ENCODE measurements around the gene SEL1L. TPM values are rescaled to one million over a fixed set of nuclear protein-coding genes. Genes with fewer than 3 reads are reported as not detected.
A peak's percentile ranks its signal among the peaks of the same experiment; 100 is the strongest.

Gene SEL1L
- total RNA-seq, 2 donors from 2014 or later, result 32.9 to 36.6 TPM

DNA sequence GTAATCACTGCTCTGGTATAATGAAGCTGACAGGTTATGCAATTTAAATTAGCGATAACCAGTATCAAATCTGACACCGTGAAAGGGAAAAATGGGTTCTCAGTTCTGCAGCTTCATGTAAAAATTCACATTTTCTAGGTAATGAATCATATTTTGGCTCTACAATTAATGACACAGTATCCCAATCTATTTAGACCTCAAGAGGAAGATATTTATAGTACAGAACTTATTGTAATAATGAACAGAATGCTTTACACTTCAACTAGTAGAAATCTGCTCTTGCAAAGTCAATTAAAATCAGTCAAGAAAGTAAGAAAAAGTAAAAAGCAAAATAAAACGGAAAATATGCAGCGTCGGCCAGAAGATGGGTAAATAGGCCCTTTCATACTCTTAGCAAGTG lies 24.3 kb downstream of the SEL1L start:
- Histone ChIP-seq H3K4me3 (no peak overlapping the region), H3K36me3 (peaks cover 23% of the 10 kb centered on the region), H3K4me1 (peaks cover 0 to 30% of the 10 kb centered on the region in 2 donors), H3K9me3 (no peaks in the 10 kb centered on the region), H3K27ac (peak overlapping the region in 1 of 2 donors; percentile 12), H3K27me3 (no peaks in the 10 kb centered on the region)
- DNase-seq (ENCODE audit: low spot score), result no peak
- TF ChIP-seq, protein P1, sequence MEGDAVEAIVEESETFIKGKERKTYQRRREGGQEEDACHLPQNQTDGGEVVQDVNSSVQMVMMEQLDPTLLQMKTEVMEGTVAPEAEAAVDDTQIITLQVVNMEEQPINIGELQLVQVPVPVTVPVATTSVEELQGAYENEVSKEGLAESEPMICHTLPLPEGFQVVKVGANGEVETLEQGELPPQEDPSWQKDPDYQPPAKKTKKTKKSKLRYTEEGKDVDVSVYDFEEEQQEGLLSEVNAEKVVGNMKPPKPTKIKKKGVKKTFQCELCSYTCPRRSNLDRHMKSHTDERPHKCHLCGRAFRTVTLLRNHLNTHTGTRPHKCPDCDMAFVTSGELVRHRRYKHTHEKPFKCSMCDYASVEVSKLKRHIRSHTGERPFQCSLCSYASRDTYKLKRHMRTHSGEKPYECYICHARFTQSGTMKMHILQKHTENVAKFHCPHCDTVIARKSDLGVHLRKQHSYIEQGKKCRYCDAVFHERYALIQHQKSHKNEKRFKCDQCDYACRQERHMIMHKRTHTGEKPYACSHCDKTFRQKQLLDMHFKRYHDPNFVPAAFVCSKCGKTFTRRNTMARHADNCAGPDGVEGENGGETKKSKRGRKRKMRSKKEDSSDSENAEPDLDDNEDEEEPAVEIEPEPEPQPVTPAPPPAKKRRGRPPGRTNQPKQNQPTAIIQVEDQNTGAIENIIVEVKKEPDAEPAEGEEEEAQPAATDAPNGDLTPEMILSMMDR (IDR thresholded peaks at IDR 0.05), result no peak

DNA sequence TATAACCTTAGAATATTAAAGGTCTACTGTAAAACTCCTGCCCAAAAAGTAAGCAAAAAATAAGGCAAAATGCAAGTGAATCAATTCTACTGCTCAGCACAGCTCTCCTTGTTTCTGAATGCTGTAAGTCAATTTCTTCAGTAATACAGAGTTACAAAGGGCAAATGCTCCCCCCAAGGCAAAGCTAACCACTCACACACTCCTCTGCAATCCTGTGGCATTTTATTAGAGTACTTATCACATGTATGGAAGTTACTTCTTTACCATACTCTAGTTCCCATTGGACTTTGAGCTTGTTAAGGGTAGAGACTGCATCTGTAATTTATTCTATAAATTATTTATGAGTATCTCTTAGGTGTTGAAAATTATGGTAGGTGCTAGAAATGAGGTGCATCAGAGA lies 27.2 kb downstream of the SEL1L start:
- H3K27me3 ChIP-seq, result no peaks in the 10 kb centered on the region
- H3K36me3 ChIP-seq, result peaks cover 42% of the 10 kb centered on the region
- H3K4me3 ChIP-seq, result no peak overlapping the region
- TF ChIP-seq, protein P1 (IDR thresholded peaks at IDR 0.05), result no peak
- peaks cover 0 to 25% of the 10 kb centered on the region in 2 donors for H3K4me1 ChIP-seq
- no peak for DNase-seq (ENCODE audit: low spot score)
- H3K27ac ChIP-seq, result no peak overlapping the region
- no peaks in the 10 kb centered on the region for H3K9me3 ChIP-seq

DNA sequence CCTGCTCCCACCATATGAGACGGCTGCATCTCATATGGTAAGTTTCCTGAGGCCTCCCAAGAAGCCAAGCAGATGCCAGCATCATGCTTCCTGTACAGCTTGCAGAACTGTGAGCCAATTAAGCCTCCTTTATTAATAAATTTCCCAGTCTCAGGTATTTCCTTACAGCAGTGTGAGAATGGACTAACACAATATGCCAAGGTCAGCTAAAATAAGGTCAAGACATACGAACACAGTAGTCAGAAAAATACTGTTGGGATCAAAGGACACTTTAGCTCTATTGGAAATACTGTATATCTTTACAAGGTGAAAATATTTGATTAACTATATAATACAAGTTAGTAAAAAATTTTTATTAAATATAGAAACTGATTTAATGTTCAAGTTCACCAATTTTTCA lies 28.8 kb downstream of the SEL1L start:
- no peak for DNase-seq (ENCODE audit: low spot score)
- no peaks in the 10 kb centered on the region for H3K27me3 ChIP-seq
- H3K4me3 ChIP-seq, result no peak overlapping the region
- H3K9me3 ChIP-seq, result no peaks in the 10 kb centered on the region
- peaks cover 0 to 10% of the 10 kb centered on the region in 2 donors for H3K4me1 ChIP-seq
- H3K36me3 ChIP-seq, result peaks cover 52% of the 10 kb centered on the region
- H3K27ac ChIP-seq, result no peak overlapping the region
- TF ChIP-seq, protein P1 (IDR thresholded peaks at IDR 0.05), result no peak

DNA sequence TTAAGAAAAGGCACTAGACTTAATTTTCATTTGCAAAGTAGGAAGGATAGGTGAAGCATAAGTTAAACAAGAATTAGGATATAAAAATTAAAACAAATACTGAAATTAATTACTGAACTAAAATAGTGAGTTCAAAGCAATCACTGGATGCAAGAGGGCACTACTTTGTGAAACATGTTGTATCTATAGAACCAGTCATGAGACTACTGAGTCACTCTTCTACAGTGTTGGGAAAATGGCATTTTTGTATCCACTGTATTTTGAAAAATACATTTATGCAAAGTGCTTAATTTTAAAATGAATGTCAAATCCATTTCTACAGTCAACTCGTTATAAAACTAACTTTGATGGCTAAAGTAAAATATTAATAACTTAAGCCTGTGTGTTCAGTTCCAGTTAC lies 47.9 kb downstream of the SEL1L start:
- Histone ChIP-seq H3K27ac (no peak overlapping the region), H3K36me3 (peaks cover 73% of the 10 kb centered on the region), H3K9me3 (no peaks in the 10 kb centered on the region), H3K4me1 (no peaks in the 10 kb centered on the region), H3K27me3 (no peaks in the 10 kb centered on the region), H3K4me3 (no peak overlapping the region)
- DNase-seq (ENCODE audit: low spot score), result no peak
- TF ChIP-seq, protein P1 (IDR thresholded peaks at IDR 0.05), result no peak

DNA sequence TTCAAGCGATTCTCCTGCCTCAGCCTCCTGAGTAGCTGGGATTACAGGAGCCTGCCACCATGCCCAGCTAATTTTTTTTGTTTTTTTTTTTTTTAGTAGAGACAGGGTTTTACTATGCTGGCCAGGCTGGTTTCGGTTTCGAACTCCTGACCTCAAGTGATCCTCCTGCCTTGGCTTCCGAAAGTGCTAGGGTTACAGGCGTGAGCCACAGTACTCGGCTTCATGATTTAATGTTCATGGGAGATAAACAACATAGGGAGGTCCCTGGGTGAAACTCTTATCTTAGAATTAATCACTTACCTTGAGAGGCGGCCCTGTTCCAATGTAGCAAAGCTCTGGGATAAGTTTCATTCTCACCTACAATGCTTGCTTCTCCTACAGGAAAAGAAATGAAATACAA lies 48.3 kb downstream of the SEL1L start:
- DNase-seq (ENCODE audit: low spot score), result no peak
- no peaks in the 10 kb centered on the region for H3K4me1 ChIP-seq
- H3K9me3 ChIP-seq, result no peaks in the 10 kb centered on the region
- no peak overlapping the region for H3K4me3 ChIP-seq
- H3K27ac ChIP-seq, result no peak overlapping the region
- no peaks in the 10 kb centered on the region for H3K27me3 ChIP-seq
- H3K36me3 ChIP-seq, result peaks cover 77% of the 10 kb centered on the region
- TF ChIP-seq, protein P1 (IDR thresholded peaks at IDR 0.05), result no peak

DNA sequence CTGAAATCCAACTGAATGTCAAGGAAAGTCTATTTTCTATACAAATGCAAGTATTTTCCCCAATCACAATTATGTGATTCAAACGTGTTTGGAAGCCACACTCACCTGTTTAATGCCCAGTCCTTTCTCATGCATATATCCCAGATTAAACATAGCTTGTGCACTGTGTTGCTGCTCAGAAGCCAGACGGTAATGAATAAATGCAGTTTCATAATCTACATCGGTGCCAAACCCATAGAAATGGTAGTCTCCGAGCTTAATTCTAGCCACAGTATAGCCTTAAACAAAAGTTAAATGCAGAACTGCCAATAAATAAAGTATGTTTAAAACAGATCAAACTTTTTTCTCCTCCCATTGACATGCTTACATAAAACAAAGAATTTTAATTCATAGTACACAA lies 49.5 kb downstream of the SEL1L start:
- TF ChIP-seq, protein P1 (IDR thresholded peaks at IDR 0.05), result no peak
- no peak overlapping the region for H3K4me3 ChIP-seq
- H3K4me1 ChIP-seq, result no peaks in the 10 kb centered on the region
- H3K27ac ChIP-seq, result no peak overlapping the region
- H3K36me3 ChIP-seq, result peaks cover 80% of the 10 kb centered on the region
- H3K9me3 ChIP-seq, result no peaks in the 10 kb centered on the region
- no peaks in the 10 kb centered on the region for H3K27me3 ChIP-seq
- no peak for DNase-seq (ENCODE audit: low spot score)

Measured in right atrium auricular region (tissue), 2 donors.